ENCODE measurements around the gene TMUB2.

DNA sequence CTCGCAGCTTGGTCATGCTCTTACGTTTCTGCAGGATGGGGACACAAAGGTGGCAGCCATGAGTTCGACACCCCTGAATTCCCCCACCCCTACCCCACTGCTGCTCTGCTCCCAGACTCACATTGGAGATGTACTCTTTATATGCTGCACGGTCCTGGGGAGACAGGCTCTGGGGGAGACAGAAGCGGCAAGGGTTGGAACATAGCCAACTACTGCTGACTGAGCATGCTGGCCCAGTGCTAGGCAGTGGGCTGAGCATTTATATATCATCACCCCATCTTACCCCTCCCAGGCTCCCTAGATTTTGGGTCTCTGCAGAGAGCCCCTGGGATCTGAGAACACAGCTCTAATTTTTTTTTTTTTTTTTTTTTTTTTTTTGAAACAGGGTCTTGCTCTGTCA, 21.0 kb downstream of the TMUB2 start:
- TF ChIP-seq, protein P1, sequence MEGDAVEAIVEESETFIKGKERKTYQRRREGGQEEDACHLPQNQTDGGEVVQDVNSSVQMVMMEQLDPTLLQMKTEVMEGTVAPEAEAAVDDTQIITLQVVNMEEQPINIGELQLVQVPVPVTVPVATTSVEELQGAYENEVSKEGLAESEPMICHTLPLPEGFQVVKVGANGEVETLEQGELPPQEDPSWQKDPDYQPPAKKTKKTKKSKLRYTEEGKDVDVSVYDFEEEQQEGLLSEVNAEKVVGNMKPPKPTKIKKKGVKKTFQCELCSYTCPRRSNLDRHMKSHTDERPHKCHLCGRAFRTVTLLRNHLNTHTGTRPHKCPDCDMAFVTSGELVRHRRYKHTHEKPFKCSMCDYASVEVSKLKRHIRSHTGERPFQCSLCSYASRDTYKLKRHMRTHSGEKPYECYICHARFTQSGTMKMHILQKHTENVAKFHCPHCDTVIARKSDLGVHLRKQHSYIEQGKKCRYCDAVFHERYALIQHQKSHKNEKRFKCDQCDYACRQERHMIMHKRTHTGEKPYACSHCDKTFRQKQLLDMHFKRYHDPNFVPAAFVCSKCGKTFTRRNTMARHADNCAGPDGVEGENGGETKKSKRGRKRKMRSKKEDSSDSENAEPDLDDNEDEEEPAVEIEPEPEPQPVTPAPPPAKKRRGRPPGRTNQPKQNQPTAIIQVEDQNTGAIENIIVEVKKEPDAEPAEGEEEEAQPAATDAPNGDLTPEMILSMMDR (IDR thresholded peaks at IDR 0.05): no peak
- TF ChIP-seq POLR2A (IDR thresholded peaks at IDR 0.05): no peak
